HG02938 (cell line): ENCODE results near the gene INKA2.

ENCODE experiments used
- ATAC-seq: cut with Tn5 transposase; IDR thresholded peaks from one replicate; pipeline ENCODE4 v1.9.1; 2021; ENCODE audit warnings: mild to moderate bottlenecking, moderate library complexity; ENCODE audit not compliant: unreplicated experiment

INKA2 gene

DNA sequence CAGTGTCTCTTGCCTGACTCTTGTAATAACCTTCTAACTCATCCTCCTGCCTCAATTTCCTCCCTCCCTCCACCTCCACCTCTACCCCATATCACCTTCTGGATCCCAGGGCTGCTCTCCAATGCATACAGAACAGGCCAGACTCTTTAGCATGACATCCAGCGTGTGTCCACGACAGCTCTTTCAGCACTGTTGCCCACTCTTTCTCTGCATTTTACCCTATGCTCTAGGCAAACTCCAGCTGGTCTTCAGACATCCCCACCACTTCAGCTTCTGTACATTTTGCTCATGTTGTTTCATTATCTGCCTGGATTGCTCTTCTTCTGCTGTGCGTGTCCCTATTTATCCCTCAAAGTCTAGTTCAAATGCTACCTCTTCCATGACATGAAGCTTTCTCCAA lies 4.8 kb downstream of the INKA2 start:
- no peak for ATAC-seq

DNA sequence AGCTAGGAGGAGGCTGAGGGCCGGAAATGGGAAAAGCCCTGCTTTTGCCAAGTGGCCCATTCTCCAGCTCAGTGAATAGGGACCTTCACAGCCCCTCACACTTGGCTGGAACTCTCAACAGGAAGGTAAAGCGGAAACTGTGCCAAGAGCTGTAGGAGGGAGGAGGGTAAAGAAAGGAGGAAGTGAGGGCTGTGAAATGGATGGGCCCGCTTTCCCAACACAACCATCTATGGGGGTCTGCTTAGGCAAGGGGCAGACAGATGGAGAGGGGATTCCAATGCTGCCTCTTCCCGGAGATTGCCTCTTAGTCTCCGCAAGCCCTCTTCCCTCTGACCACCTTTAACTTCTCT lies 5.2 kb downstream of the INKA2 start:
- no peak for ATAC-seq

DNA sequence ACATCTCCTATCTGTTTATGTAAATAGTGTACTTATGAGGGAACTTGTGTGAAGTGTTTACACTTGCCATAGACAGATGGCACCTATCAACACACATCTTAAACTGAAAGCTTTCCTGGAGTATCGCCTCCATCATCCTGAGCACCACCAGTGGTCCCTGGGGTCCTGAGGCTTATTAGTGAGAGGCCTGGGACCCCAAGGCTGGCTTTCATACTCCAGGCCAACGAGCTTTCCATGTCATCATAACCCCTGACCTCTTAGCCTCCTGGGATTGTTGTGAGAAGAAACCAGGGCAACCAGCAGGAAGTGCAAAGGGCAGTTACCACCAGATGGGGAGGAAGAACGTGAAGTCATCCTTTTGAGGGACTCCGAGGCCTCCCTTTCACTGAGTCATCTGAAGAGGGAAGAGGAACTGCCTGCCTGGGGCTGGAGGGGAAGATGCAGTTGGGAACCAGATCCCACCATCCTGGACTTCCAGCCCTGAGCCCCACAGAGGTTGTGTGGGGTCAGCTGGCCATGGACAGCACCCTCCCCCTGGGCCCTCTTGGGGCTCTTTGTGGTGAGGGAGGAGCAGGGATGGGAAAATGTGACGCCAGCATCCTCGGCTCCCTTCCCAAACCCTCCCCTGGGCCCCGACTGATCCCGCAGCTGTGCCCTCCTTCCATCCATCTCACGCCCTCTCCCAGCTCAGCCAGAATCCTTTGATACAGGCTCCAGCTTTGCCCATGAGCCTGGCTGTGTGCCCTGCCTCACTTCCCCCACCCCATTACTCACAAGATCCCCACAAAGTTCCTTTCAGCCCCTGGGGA lies 5.8 kb downstream of the INKA2 start:
- no peak for ATAC-seq

DNA sequence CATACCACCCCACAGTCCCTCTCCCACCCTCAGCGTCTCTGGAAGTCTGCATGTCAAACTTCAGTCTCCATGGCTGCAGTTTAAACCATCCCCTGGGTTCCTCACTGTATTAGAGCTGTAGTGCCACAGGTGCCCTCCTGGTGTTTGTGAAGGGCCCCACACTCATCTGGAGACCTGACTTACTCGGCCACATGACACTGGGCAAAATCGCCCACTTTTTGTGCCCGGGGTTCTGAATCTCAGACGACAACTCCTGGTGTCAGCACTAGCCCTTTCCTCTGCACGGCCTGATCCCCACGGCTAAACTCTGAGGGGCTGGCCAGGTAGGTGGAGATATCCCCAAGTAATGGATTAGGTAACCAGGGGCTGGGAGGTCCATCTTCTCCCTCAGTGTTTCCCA lies 6.5 kb downstream of the INKA2 start:
- no peak for ATAC-seq

DNA sequence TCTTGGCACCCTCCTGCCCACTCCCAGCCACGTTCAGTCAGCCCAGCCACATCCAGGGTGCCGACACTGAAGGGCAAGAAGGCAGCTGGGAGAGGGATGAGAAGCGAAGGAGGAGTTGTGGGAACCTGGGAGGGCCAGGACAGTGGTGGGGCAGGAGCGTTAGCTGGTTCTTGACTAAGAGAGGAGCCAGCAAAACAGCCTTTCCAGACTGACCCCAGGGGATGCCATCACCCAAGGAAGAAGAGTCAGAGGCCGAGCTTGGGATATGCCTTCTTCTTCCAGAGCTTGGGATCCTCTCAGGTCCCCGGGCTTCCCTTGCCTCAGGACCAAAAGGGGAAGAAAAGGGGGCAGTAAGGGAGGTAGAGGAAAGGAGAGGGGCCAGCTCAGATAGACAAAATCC lies 7.2 kb downstream of the INKA2 start:
- no peak for ATAC-seq

DNA sequence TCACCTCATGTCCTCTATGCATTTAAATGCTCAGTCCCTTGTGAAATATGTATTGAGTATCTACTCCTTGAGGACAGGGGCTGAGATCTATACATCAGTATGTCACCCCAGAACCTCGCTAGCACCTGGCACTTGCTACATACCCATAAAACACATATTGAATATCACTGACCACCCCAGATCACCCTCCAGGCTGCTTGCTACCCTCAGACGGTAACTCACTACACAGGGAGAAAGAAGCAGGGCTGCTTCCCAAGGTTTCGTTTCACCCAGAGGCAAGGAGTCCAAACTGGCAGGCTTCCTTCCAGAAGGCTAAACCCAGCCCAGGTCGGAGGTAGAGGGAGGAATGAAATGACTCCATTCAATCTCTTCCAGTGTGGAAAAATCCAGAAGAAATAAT lies 8.5 kb downstream of the INKA2 start:
- ATAC-seq: no peak

DNA sequence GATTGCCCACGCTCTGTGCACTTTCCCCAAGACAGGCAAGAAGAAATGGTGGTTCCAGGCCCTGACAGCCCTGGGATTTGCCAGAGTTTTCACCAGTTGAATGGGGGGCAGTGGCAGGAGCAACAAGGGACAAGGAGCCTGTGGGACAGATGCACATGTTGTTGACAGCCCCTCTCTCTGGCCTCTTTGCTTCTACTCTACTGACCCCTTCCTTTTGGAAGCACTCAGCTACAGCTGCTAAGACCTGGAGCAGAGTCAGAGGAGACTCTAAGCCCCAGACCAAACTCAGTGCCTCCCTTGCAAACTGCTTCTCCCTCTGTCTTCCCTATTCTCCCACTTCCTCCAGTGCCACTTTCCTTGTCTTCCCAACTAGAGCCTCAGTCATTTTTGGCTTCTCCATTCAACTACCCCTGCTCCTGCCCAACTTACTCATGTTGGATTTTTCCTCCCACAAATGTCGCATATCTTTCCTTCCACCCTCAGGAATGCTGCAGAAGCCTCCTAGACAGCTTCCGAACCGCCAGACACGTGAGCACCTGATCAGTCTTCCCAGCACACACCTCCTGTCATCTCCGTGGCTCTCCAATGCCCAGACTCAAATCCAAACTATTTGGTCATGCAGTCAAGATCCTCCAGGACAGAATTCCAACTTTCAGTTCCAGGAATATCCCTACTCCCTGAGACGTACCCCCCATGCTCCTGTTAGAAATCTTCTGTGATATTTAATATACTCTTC lies 9.1 kb downstream of the INKA2 start:
- ATAC-seq: no peak

DNA sequence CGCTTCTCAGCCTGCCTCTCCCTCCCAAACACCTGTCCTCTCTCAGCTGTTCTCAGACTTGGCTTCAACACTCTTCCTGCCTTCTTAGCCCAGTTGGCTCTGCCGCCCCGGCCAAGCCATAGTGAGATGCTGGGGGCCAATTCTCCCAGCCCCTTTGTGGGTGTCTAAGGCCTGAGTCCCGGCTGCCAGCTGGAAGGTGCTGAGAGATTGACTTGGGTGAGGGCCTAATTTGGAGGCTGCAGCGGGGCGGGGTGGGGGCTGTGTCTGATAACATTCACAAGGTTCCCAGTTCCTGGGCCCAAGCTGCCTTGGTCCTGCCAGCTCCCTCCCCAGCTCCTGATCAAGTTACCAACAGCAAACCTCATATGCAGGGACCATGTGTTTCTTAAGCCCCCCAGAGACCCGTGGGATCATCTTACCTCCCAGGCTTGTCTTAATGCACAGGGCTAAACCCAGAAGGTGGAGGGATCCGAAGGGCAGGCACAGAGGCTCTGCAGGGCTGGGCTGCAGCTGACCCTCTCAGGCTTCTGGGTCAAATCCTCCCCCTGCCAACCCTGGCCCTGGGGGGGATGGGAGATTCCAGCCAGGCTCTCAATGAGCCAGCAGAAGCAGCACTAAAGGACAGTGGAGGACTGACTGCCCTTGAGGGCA lies 9.8 kb downstream of the INKA2 start:
- no peak for ATAC-seq

DNA sequence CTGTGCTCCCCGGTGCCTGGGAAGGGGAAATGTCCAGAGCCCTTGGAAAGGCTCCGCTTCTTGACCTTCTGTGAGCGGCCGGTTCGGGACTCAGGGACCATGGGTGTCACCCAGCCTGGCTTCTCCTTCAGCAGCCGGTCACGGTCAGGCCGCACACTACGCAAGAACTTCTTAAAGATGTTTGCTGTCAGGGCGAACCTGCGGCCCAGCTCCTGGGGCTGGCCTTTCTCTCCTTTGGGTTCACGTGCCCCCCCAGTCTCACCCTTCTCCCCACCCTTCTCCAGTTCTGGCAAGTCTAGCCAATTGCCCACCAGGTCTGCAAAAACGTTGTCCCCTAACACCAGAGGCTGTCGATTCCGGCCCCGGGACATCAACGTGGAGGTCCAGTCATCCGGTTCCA lies 12.1 kb downstream of the INKA2 start:
- no peak for ATAC-seq

DNA sequence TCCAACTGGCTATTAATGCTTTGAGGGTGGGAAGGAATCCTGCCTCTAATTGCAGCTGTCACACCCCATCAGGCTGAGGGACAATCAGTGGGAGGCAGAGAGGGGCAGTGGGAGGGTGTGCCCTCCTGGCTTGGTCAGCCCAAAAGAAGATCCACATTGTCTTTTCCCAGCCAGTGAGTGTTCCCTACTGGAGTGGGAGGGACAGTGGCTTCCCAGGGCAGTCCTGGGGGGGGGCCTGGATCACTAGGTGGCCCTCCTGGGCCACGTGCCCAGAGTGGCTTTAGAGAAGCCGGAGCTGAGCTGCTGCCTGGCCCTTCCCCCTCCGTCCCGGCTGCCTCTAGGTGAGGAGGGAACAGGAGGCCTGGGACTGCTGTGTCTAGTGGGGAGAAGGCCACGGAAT lies 14.0 kb downstream of the INKA2 start:
- no peak for ATAC-seq

DNA sequence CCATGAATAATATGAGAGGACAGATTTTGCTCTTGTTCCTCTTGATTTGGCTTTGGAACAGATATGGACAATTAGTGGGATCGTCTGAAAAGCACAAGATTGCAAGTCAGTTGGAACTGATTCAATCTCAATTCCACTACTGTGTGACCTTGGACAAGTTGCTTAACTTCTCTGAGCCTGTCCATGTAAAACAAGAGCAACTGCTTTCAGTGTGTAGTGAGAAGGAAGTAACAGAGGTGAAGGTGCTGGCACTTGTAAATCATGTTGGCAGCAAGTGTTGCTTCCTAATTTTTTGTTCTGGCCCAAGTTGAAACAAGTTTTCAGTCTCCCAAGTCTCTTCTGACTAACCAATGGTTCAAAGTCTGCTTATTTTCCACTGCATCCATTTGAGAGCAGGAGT lies 15.3 kb downstream of the INKA2 start:
- no peak for ATAC-seq

DNA sequence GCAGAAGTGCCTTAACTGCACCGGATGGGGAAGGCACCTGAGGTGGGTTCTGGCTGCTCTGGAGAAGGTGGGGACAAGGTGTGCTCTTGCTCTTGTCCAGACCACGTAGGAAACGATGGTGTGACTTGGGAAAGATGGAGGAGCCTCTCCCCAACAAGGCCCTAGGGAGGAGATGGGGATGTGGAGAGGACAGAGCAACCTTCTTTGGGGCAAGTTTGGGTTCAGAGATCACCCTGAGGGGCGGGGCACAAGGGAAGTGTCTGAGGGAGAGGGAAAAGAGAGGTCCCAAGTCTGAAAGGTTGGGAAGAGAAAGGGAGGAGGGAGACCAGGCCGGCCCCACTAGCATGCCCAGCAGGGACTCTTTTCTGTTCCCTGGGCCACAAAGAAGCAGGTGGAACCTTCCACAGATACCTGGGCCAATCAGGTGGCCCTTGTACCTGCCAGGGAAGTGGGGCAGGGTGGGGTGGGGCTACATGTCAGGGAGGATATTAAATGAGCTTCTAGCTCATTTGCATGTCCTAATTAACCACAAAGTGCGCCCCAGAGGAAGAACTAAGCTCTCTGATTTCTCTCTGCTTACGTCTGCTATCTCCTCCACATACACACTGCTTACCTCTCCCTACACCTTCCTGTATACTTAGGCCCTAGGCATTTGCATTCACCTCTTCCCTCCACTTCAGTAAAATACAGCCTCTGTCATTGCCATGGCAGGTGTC lies 15.9 kb downstream of the INKA2 start:
- ATAC-seq: no peak

DNA sequence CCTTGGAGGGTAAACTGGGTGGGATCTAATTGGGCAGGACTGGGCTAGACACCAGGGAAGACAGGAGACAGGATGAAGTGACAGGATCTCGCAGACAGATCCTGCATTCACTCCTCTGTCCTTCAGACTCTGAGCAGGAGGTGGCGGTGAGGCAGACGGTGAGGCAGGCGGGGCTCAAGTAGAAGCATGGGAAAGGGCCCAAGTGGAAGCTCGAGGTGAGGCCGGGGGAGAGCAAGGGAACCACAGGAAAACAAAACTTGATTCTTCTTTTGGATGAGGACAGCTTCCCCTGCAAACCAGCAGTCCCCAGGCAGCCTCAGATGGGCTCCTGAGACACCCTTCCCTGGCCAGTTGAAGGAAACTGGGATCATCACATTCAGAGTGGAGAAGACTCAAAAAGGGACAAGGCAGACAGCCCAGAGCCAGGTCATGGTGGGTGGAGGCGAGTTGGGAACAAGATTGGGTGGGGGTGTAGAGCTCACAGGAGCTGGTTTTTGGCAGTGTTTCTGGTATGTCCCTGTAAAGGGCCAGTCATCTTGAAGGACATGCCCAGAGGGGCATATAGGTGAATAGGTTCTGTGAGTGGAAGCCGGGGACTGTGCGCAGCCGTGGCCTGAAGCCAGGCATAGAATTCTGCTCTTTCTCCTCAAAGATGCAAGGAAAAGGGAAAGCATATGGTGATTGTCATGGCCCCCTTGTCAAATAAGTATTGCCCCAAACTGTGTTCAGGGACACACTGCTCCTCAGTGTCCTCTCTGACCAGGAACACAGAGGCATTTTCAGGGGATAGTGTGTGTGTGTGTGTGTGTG lies 18.0 kb downstream of the INKA2 start:
- no peak for ATAC-seq

DNA sequence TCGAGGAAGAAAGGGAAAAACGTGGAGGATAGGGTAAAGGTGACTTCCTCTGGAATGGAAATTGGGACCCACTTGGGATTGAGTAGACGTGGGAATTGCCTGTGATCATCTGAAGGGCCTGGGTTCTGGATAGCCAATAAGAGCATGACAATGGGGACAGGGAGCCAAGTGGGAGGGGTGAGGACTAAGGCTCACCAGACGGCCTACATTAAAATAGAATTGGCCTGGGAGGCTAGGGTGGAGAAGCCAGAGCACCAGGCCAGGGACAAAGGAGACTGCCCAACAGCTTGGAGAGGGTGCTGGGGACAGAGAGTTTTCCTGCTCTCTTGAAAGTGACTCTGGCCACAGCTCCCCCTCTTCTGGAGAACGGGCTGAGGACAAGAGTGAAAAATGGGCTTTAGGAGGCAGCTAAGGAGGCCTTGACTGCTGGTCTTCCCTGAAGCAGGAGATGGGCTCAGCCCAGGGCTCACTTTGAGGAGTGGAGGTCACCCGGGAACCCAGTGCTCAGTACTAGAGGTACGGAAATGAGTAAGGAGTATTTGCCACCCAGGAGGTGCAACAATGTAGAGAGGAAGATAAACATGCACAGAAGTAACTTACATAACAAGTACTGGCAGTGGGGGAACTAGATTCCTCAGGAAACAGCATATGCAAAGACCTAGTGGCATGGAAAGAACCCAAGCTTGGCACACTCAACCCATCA lies 18.8 kb downstream of the INKA2 start:
- ATAC-seq: no peak

DNA sequence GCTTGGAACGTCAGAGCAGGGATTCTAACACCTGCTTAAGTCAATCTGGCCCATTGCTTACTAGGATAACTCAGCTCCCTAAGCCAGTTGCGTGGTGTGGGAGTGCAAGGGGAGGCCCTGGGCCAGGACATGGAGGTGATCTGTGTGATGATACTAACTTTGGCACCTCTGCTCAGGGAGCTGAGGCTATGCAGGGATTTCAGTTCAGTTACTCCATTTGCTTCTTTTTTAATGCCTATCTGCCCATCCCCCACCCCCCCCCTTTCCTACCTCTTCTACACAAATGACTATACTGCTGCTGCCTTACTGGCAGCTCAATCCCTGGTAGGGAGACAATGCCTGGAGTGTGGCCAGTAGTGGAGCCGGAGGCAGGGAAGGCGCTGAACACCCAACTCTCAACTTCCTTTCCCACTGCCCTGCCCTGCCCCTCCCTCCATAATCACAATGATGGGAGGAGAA lies 19.5 kb downstream of the INKA2 start:
- ATAC-seq: no peak

DNA sequence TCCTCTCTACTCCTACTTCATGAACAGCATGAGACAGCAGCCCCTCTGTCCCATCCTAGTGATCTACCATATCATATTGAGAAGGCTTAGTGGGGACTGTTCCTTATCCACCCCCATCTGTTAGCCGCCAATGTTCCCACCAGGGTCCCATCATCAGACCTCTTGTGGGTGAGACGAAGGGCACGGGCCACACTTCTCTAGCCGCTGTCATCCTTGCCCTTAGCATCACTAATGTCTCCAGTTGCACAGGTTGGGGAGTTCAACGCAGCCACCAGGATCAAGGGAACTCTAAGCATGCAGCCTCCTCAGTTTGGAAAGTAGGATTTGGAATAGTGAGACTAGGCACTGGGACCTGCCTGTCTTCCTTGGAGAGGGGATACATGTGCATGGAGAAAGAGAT lies 20.1 kb downstream of the INKA2 start:
- no peak for ATAC-seq

DNA sequence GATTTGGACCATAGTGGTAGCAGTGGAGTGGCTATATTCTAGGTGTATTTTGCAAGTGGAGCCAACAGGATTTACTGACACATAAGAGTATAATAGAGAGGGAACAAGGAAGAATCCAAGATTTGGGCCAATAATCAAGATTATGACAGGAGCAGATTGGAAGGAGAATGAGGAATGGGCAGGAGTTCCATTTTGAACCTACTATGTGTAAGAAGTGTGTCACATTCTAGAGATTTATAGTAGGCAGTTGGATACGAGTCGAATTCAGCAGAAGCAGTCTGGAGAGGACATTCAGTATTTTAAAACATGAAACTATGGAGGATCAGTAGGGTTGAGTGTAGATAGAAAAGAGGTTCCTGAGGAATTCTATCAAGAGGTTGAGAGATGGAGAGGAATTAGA lies 21.7 kb downstream of the INKA2 start:
- no peak for ATAC-seq

DNA sequence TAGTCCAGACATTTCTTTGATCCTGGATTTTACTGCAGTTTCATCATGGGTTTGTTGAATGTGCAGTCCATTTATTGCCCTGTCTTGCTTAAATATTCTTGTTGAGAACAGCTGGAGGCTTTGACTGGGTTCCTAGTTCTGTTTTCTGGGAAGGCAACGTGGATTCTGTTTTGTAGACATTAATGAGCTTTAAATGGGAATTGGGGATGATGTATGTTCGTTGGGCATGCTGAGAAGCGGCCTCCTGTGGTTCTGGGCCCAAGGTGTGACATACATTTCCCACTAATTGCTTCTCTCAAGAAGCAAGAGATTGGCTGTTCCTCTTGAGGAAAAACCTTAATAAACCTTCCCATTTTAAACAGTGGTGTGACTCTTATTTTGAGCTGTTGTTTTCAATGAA lies 22.9 kb downstream of the INKA2 start:
- ATAC-seq: no peak

DNA sequence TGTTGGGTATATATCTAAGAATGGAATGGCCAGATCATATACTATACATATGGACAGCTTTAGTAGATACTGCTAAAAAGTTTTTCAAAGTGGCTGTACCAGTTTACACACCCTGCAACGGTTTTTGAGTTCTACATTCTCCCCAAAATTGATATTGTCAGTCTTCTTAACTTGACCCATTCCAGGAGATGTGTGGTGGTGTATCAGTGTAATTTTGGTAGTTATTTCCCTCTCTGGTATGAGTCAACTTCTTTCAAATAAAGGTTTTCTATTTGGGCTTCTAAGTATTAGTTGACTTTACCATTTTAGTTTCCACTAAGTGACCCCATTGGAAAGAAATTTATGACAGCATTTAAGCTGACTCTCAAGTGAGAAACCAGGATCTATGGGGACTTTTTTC lies 29.2 kb downstream of the INKA2 start:
- no peak for ATAC-seq

DNA sequence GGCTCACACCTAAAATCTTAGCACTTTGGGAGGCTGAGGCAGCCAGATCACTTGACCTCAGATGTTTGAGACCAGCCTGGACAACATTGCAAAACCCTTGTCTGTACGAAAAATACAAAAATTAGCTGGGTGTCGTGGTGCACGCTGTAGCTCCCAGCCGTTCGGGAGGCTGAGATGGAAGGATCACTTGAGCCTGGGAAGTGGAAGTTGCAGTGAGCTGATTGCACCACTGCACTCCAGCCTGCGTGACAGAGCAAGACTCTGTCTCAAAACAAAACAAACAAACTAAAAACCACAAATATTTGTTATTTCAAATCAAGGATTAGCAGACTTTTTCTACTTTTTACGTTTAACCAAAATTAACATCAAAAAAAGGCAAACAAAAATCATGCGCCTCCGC lies 31.3 kb downstream of the INKA2 start:
- no peak for ATAC-seq
